Gastrocnemius medialis (tissue), 4 donors: Measurements from ENCODE around the gene EPB41.
"Not testable (repeated sequence)": the region's sequence is repeated elsewhere in the genome, so short reads cannot be mapped to it uniquely, and the experiment has no call there.

Source experiments
- CTCF ChIP-seq, 5 experiments: fragments of 450-650 bp in 3 of 5; fragments of 200-600 bp in 2 of 5; sonication (generic) in 2 of 5; IDR thresholded peaks in 4 of 5; conservative IDR thresholded peaks in 1 of 5; 1 replicate in 4 of 5; 2 replicates in 1 of 5; pipeline ENCODE4 v1.5.1; 2016 to 2019; ENCODE audit warnings: antibody characterized with exemption in 5 of 5, mild to moderate bottlenecking in 3 of 5, moderate library complexity in 3 of 5
- POLR2A ChIP-seq, 2 donors: fragments of 450-650 bp; IDR thresholded peaks; one replicate each; pipeline ENCODE4 v1.6.1; 2017; ENCODE audit warnings: antibody characterized with exemption in 2 of 2, mild to moderate bottlenecking in 2 of 2, moderate library complexity in 2 of 2

GRCh38 chr1:28962114-28962831 is 47.9 kb downstream of the EPB41 start:
- not testable (repeated sequence) for TF ChIP-seq POLR2A (IDR thresholded peaks at IDR 0.05); CTCF (IDR thresholded peaks at IDR 0.05 in 4 of 5, conservative IDR thresholded peaks at IDR 0.05 in 1 of 5)
